ENCODE data around the gene ZSWIM6.
"Not testable (repeated sequence)": the region's sequence is repeated elsewhere in the genome, so short reads cannot be mapped to it uniquely, and the experiment has no call there.

ZSWIM6 gene

GRCh38 chr5:61366497-61367240 is 34.6 kb downstream of the ZSWIM6 start:
- no peak for DNase-seq

GRCh38 chr5:61370506-61370905 is 38.4 kb downstream of the ZSWIM6 start:
- DNase-seq: no peak

GRCh38 chr5:61371474-61371873 is 39.4 kb downstream of the ZSWIM6 start:
- no peak for DNase-seq

- no peak for DNase-seq
These were observed 47.6 kb downstream of the ZSWIM6 start for GRCh38 chr5:61379677-61380076.

GRCh38 chr5:61381968-61382367 is 49.9 kb downstream of the ZSWIM6 start:
- no peak for DNase-seq

- DNase-seq: no peak
These were observed 53.6 kb downstream of the ZSWIM6 start for GRCh38 chr5:61385627-61386026.

- no peak for DNase-seq
These were observed 54.2 kb downstream of the ZSWIM6 start for GRCh38 chr5:61386045-61386800.

GRCh38 chr5:61389609-61390008 is 57.6 kb downstream of the ZSWIM6 start:
- no peak for DNase-seq

- DNase-seq: no peak
These were observed 62.1 kb downstream of the ZSWIM6 start for GRCh38 chr5:61394078-61394704.

GRCh38 chr5:61394793-61395192 is 62.7 kb downstream of the ZSWIM6 start:
- DNase-seq: no peak

GRCh38 chr5:61397238-61397637 is 65.2 kb downstream of the ZSWIM6 start:
- DNase-seq: peak; percentile 43

GRCh38 chr5:61397937-61398336 is 65.9 kb downstream of the ZSWIM6 start:
- DNase-seq: no peak

GRCh38 chr5:61398440-61398839 is 66.4 kb downstream of the ZSWIM6 start:
- no peak for DNase-seq

- DNase-seq: no peak
These were observed 67.6 kb downstream of the ZSWIM6 start for GRCh38 chr5:61399679-61400078.

- DNase-seq: no peak
These were observed 69.7 kb downstream of the ZSWIM6 start for GRCh38 chr5:61401726-61402125.

- no peak for DNase-seq
These were observed 70.3 kb downstream of the ZSWIM6 start for GRCh38 chr5:61402244-61402823.

- peak; percentile 35 for DNase-seq
These were observed 71.2 kb downstream of the ZSWIM6 start for GRCh38 chr5:61402970-61403900.

- no peak for DNase-seq
These were observed 73.6 kb downstream of the ZSWIM6 start for GRCh38 chr5:61405511-61406295.

GRCh38 chr5:61406497-61406896 is 74.4 kb downstream of the ZSWIM6 start:
- DNase-seq: not testable (repeated sequence)

GRCh38 chr5:61407706-61408270 is 75.7 kb downstream of the ZSWIM6 start:
- no peak for DNase-seq

Data from eye (tissue), 1 donor.